ENCODE data around the gene PPARA. TPM values are rescaled to one million over a fixed set of nuclear protein-coding genes. Genes with fewer than 3 reads are reported as not detected.

PPARA gene
- total RNA-seq, 1 experiment from 2014 or later: 10.4 TPM

GRCh38 chr22:46233231-46233630 lies 82.9 kb downstream of the PPARA start:
- no peak overlapping the region for H3K27ac ChIP-seq
- no peaks in the 10 kb centered on the region for H3K9me3 ChIP-seq (replicated peaks)
- H3K27me3 ChIP-seq: no peaks in the 10 kb centered on the region
- H3K36me3 ChIP-seq: no peaks in the 10 kb centered on the region
- DNase-seq: no peak
- no peak overlapping the region for H3K4me3 ChIP-seq
- no peaks in the 10 kb centered on the region for H3K4me1 ChIP-seq

DNA sequence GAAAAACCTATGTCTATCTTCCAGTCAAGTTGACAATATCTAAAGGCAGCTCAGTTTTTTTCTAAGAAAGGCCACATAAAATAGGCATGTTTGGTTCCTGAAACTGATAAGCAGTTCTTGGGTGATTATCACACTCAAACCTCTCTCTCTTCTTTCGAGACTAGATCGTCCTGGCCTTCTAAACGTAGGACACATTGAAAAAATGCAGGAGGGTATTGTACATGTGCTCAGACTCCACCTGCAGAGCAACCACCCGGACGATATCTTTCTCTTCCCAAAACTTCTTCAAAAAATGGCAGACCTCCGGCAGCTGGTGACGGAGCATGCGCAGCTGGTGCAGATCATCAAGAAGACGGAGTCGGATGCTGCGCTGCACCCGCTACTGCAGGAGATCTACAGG lies 84.6 kb downstream of the PPARA start:
- H3K27ac ChIP-seq: no peak overlapping the region
- no peaks in the 10 kb centered on the region for H3K9me3 ChIP-seq (replicated peaks)
- H3K36me3 ChIP-seq: no peaks in the 10 kb centered on the region
- H3K4me3 ChIP-seq: no peak overlapping the region
- H3K27me3 ChIP-seq: no peaks in the 10 kb centered on the region
- no peak for DNase-seq
- H3K4me1 ChIP-seq: no peaks in the 10 kb centered on the region

DNA sequence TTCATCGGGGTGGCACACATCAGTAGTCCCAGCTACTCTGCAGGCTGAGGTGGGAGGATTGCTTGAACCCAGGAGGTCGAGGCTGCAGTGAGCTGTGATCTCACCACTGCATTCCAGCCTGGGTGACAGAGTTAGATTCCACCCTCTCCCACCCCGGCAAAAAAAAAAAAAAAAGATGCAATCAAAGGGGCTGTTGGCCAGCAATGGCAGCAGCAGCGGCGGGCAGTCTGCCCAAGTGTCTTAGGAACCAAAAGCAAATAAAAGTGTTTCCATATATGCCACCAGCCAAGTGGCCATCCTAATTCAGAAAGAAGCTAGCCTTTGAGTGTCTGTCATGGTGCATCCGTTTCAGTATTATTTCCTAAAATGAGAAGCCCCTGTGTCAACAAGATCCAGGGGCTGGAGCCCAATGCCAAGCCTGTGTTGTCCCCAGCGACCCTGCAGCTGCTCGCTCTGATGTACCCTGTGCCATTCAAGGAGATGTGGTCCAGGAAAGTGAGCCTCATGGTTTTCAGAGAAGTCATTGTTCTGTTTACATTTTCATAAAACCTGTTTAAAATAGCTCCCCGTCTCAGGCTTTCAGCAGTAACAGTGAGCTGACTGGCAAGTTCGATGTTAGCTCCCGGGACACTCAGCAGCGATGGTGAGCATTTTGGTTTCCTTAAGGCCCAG lies 87.3 kb downstream of the PPARA start:
- no peak overlapping the region for H3K4me3 ChIP-seq
- DNase-seq: no peak
- no peaks in the 10 kb centered on the region for H3K9me3 ChIP-seq (replicated peaks)
- H3K27ac ChIP-seq: no peak overlapping the region
- H3K27me3 ChIP-seq: no peaks in the 10 kb centered on the region
- H3K36me3 ChIP-seq: 0 out of 2 replicates have a peak, but pooled peaks cover 2% of the 10 kb centered on the region
- peaks cover 3% of the 10 kb centered on the region; the same call in 1 of the 2 replicates for H3K4me1 ChIP-seq

- Histone ChIP-seq H3K4me3 (no peak overlapping the region), H3K4me1 (peaks cover 3% of the 10 kb centered on the region; the same call in 1 of the 2 replicates), H3K27ac (no peak overlapping the region), H3K36me3 (0 out of 2 replicates have a peak, but pooled peaks cover 2% of the 10 kb centered on the region), H3K27me3 (no peaks in the 10 kb centered on the region), H3K9me3 (replicated peaks) (no peaks in the 10 kb centered on the region)
- DNase-seq: no peak
These were observed 88.2 kb downstream of the PPARA start for GRCh38 chr22:46238541-46238940.

DNA sequence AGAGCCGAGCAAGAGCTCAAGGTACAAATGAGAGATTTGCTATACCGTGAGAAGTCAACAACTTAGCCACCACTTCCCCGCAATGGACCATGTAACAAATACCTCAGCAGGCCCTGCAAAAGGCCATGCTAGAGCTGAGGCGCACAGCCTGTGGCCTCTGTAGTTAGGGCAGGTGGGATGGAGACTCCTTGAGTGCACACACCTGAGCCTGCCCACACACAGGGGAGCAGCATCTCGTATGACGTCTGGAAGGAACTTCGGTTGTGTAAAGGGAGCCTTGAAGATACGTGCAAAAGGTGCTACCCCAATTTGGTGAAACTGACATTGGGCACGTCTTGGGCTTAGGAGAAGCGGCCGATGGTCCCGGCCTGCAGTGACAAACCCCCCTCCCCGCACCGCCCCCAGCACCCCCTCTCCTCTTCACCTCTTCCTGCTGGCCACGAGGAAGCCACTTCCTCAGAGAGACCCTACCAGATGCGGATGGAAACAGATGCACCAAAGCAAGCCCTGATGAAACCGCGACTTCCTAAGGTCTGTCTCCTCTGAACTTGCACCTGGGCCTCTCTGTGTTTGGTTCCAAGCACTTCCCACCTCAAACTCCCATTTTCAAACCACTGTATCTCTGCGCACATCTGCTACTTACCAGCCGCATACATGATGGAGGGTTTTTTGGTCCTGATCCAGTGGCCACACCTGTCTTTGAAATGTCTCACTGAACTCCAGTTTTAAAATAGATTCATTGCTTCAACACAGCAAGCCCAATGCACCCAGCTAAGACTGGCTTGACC lies 89.1 kb downstream of the PPARA start:
- H3K27ac ChIP-seq: no peak overlapping the region

GRCh38 chr22:46240073-46240472 lies 89.7 kb downstream of the PPARA start:
- H3K4me1 ChIP-seq: peaks cover 3% of the 10 kb centered on the region; the same call in 1 of the 2 replicates
- DNase-seq: no peak
- no peak overlapping the region for H3K27ac ChIP-seq
- 0 out of 2 replicates have a peak, but pooled peaks cover 2% of the 10 kb centered on the region for H3K36me3 ChIP-seq
- H3K9me3 ChIP-seq (replicated peaks): no peaks in the 10 kb centered on the region
- no peak overlapping the region for H3K4me3 ChIP-seq
- no peaks in the 10 kb centered on the region for H3K27me3 ChIP-seq

More for the DNA sequence above, 89.1 kb downstream of the PPARA start:
- no peaks in the 10 kb centered on the region for H3K27me3 ChIP-seq
- no peak for DNase-seq
- H3K4me3 ChIP-seq: no peak overlapping the region
- peaks cover 3% of the 10 kb centered on the region; the same call in 1 of the 2 replicates for H3K4me1 ChIP-seq
- H3K36me3 ChIP-seq: 0 out of 2 replicates have a peak, but pooled peaks cover 2% of the 10 kb centered on the region
- H3K9me3 ChIP-seq (replicated peaks): no peaks in the 10 kb centered on the region

DNA sequence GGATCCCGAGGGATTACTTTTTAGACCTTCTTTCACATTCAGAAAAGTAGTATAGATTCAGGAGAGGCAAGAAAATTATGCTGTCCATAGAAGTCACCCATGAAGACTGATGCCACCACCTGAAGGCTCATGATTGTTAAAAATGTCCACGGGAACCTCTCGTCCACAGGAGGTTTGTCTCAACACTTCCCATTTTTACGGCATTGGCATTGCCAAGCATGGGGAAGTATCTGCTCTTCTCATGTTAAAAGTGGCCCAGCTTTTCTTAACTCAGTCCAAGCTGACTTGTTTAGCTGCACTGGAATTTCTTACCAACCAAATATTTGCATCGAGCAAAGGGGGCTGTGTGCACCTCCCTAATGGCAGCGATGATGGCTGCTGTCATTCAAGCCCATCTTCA lies 90.2 kb downstream of the PPARA start:
- H3K4me1 ChIP-seq: peaks cover 5% of the 10 kb centered on the region; the same call in 1 of the 2 replicates
- H3K4me3 ChIP-seq: no peak overlapping the region
- no peaks in the 10 kb centered on the region for H3K27me3 ChIP-seq
- no peak overlapping the region for H3K27ac ChIP-seq
- H3K36me3 ChIP-seq: 0 out of 2 replicates have a peak, but pooled peaks cover 2% of the 10 kb centered on the region
- no peaks in the 10 kb centered on the region for H3K9me3 ChIP-seq (replicated peaks)
- DNase-seq: no peak

DNA sequence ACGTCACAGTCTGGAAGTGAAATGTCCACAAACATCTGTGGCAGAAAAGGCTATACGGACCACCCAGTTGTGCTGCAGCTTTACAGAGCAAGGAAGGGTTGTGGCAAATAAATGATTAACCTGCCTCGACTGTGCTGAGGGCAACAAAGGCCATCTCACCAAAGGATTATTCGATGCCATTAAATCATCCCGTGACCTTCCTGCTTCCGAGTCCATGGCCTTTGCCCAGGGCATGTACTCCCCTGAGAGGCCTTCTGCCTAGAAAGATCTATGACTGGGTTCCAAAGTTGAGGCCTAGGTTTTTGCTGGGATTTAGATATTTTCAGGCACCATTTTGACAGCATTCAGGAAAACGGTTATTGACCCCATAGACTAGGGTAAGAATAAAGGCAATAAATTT lies 90.6 kb downstream of the PPARA start:
- Histone ChIP-seq H3K27me3 (no peaks in the 10 kb centered on the region), H3K27ac (no peak overlapping the region), H3K4me1 (peaks cover 7% of the 10 kb centered on the region; the same call in 1 of the 2 replicates), H3K9me3 (replicated peaks) (no peaks in the 10 kb centered on the region), H3K36me3 (0 out of 2 replicates have a peak, but pooled peaks cover 2% of the 10 kb centered on the region), H3K4me3 (no peak overlapping the region)
- no peak for DNase-seq

DNA sequence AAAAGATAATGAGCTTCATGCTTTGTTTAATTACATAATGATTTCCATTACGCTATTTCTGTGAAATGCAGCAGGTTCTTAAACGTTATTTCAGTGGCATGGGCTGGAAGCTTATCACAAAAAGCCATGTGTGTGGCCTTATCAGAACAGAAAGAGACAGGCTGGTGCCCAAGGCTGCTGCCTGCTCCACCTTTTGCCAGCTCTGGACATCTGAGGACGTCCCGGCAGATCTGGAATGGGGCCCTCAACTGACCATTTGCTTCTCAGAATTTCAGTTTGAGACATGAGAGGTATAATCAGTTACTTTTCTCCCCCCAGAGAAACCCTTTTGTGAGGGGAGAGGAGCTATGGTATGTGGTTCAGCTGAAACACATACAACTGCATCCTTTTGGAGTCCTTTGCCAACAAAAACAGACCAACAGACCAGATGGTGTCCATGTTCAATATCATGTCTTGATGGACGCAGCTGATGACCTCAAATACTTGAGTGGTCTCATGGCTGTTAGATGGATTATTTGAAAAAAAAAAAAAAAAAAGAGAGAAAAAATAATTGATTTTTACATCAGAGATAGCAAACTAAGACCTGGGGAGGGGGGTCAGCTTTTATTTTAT lies 91.2 kb downstream of the PPARA start:
- no peaks in the 10 kb centered on the region for H3K27me3 ChIP-seq
- 0 out of 2 replicates have a peak, but pooled peaks cover 2% of the 10 kb centered on the region for H3K36me3 ChIP-seq
- no peak overlapping the region for H3K4me3 ChIP-seq
- no peak overlapping the region for H3K27ac ChIP-seq
- DNase-seq: no peak
- H3K9me3 ChIP-seq (replicated peaks): no peaks in the 10 kb centered on the region
- peaks cover 7% of the 10 kb centered on the region; the same call in 1 of the 2 replicates for H3K4me1 ChIP-seq

DNA sequence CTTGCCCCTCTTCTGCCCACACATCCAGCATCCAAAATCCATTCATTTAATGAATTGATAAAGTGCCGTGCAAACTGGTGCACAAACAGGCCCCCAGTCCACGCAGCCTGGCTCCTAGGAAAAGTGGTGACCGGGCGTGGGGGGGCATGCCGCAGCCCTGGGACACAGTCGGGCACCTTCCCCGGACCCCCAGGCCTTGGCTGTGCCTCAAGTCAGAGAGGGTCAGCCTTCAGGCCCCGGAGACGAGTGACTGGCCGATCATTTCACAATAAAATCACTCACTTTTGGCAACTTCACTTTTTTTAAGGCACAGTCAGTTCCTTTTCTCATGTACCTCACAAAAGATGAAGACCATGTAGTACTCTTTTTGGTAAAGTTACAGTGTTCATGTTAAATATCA lies 91.8 kb downstream of the PPARA start:
- H3K36me3 ChIP-seq: 0 out of 2 replicates have a peak, but pooled peaks cover 2% of the 10 kb centered on the region
- no peak overlapping the region for H3K27ac ChIP-seq
- no peak for DNase-seq
- peaks cover 7% of the 10 kb centered on the region; the same call in 1 of the 2 replicates for H3K4me1 ChIP-seq
- no peaks in the 10 kb centered on the region for H3K9me3 ChIP-seq (replicated peaks)
- no peaks in the 10 kb centered on the region for H3K27me3 ChIP-seq
- H3K4me3 ChIP-seq: no peak overlapping the region

DNA sequence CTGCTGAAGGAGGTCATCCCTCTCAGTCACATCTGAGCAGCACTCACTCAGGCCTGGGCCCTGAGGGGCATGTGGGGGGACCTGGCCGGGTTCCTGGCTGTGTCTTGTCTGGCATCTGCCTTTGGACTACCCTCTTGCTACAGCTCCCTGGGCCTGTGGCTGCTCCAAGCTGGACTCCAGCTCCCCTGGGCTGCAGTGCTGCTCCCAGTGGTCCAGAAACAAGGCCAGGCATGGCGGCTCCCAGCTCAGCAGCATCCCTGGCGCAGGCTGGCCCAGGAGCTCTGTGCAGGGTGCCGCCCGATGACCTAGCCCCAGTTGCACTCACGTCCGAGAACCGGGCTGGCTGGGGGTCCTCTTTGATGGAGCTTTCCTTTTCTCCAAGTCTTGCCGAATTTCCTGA lies 94.4 kb downstream of the PPARA start:
- DNase-seq: no peak
- no peaks in the 10 kb centered on the region for H3K9me3 ChIP-seq (replicated peaks)
- peaks cover 10% of the 10 kb centered on the region; the same call in 1 of the 2 replicates for H3K4me1 ChIP-seq
- no peak overlapping the region; the same call in 1 of the 2 replicates for H3K27ac ChIP-seq
- 0 out of 2 replicates have a peak, but pooled peaks cover 2% of the 10 kb centered on the region for H3K36me3 ChIP-seq
- no peaks in the 10 kb centered on the region for H3K27me3 ChIP-seq
- no peak overlapping the region for H3K4me3 ChIP-seq

DNA sequence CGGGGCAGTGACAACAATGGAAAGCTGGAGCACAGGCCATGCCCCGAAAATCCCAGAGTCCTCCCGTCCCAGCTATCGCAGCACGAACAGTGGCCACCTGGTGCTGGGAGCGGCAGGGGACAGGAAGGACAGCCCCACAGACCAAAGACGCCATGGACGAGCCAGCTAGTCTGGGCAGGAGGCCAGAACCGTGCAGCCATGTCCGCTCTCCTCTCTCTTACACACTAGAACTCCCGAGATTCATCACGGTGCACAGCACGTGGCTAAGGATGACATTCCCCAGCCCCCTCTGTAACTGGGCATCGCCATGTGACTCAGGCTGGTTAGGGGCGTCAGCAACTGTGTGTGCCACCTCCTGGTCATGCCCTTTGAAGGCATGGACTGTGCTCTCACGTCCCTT lies 95.2 kb downstream of the PPARA start:
- H3K27ac ChIP-seq: peak overlapping the region; percentile 20; the same call in 1 of the 2 replicates
- peaks cover 10% of the 10 kb centered on the region; the same call in 1 of the 2 replicates for H3K4me1 ChIP-seq
- H3K27me3 ChIP-seq: no peaks in the 10 kb centered on the region
- H3K9me3 ChIP-seq (replicated peaks): no peaks in the 10 kb centered on the region
- no peak overlapping the region for H3K4me3 ChIP-seq
- 0 out of 2 replicates have a peak, but pooled peaks cover 2% of the 10 kb centered on the region for H3K36me3 ChIP-seq
- peak; percentile 43 to 54 for DNase-seq

DNA sequence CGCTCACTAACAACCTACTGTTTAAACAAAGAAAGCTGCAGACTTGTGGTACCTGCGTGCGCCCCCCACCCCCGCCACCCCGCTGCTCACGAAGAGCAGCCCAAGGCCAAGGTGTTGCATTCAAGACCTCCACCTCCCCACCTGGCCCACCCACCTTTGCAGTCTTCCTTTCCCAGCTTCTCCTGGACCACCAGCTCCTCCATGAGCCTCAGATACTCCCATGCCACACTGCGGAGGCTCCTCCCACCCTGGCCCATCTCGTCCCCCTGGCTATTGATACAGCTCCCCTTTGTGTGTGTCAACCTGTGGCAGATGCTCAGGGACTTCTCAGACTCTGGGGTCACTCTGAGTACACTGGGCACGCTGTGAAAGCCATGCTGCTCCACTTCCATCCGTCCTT lies 95.9 kb downstream of the PPARA start:
- DNase-seq: no peak
- Histone ChIP-seq H3K4me3 (no peak overlapping the region), H3K27ac (no peak overlapping the region), H3K4me1 (peaks cover 10% of the 10 kb centered on the region; the same call in 1 of the 2 replicates), H3K36me3 (0 out of 2 replicates have a peak, but pooled peaks cover 1% of the 10 kb centered on the region), H3K27me3 (no peaks in the 10 kb centered on the region), H3K9me3 (replicated peaks) (no peaks in the 10 kb centered on the region)

- no peak overlapping the region for H3K4me3 ChIP-seq
These were observed 97.2 kb downstream of the PPARA start for GRCh38 chr22:46247443-46247975.

More at GRCh38 chr22:46247443-46247975, 97.2 kb downstream of the PPARA start:
- H3K9me3 ChIP-seq (replicated peaks): no peaks in the 10 kb centered on the region
- no peaks in the 10 kb centered on the region for H3K36me3 ChIP-seq
- no peak overlapping the region for H3K27ac ChIP-seq
- H3K27me3 ChIP-seq: no peaks in the 10 kb centered on the region
- peaks cover 7% of the 10 kb centered on the region for H3K4me1 ChIP-seq
- no peak for DNase-seq
